Measurements from ENCODE around the gene DGKE. TPM values are rescaled to one million over a fixed set of nuclear protein-coding genes. Genes with fewer than 3 reads are reported as not detected.

DGKE gene
- total RNA-seq, 1 donor from 2014 or later: 24.2 TPM

DNA sequence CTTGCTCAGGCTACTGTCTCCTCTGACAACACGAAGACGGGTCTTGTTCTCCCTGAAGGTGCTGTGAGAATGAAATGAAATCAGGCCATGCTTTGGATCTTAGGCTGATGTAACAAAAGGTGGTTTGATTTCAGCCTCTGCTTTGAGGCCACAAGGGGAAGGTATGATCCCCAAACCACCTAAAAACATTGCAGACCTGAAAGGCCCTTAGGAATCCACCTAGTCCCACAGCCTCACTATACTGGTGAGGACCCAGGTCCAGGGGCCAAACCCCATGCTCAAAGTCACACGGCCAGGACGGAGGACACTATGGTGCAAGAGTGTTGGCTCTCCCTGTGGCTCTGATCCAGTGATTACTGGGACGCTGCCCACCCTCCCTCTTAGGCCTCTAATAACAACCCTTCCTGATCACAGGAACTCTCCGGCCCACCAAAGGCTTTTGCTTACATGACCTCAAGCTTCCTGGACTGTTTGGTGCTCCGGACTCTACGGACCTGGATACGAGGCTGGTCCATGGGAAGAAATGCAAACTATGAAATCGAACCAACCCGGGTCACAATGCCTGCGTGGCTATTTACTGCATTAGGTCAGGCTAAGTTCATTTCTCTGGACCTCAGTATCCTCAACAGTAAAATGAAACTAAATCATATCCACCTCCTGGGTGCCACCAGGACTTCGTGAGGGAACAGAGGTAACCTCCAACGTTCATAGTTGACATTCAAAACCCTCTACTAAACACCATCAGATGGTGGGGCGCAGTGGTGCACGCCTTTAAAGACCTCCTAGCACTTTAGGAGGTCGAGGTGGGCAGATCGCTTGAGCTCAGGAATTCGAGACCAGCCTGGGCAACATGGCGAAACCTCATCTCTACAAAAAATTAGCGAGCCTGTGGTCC lies 78.4 kb downstream of the DGKE start:
- intact Hi-C loops (cut with micrococcal nuclease): loop anchor here (1.0 to 5.0 kb wide), 2 partner anchors 28 to 1490 kb away; partner anchors contain the start of gene MMD

DNA sequence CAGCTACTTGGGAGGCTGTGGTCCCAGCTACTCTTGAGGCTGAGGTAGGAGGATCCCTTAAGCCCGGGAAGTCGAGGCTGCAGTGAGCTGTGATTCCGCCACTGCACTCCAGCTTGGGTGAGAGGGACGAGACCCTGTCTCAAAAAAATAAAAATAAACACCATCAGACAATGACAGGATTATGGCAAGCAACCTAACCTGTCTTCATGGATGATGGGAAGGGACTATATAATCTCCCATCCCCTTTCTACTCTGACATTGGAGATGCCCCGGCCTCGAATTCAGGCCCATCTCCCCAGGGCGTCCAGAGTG lies 79.0 kb downstream of the DGKE start:
- intact Hi-C loops (cut with micrococcal nuclease): loop anchor here (1.0 to 5.0 kb wide), 3 partner anchors 27 to 1491 kb away; partner anchors contain the start of gene MMD

DNA sequence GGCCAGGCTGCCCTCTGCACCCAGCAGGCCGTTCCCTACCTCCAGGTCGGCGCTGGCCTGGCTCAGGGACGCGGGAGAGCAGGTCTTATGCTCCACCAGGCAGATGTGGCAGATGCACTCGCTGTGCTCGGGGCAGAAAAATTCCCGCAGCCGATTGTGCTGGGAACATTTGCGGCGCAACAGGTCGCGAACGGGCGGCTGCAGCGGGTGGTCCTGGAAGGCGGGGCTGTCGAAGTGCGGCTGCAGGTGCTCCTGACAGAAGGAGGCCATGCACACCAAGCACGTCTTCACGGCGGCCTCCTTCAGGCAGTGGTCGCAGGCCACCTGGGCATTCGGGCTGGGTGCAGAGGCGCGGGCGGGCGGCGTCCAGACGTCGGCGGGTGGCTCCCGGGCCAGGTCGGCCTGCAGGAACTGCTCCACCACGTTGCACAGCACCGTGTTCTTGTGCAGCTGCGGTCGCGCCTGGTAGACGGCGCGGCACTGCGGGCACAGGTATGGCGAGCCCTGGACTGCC lies 79.5 kb downstream of the DGKE start:
- intact Hi-C loops (cut with micrococcal nuclease): loop anchor here (1.0 to 5.0 kb wide), 2 partner anchors 94 to 1491 kb away; partner anchors contain the start of gene MMD

DNA sequence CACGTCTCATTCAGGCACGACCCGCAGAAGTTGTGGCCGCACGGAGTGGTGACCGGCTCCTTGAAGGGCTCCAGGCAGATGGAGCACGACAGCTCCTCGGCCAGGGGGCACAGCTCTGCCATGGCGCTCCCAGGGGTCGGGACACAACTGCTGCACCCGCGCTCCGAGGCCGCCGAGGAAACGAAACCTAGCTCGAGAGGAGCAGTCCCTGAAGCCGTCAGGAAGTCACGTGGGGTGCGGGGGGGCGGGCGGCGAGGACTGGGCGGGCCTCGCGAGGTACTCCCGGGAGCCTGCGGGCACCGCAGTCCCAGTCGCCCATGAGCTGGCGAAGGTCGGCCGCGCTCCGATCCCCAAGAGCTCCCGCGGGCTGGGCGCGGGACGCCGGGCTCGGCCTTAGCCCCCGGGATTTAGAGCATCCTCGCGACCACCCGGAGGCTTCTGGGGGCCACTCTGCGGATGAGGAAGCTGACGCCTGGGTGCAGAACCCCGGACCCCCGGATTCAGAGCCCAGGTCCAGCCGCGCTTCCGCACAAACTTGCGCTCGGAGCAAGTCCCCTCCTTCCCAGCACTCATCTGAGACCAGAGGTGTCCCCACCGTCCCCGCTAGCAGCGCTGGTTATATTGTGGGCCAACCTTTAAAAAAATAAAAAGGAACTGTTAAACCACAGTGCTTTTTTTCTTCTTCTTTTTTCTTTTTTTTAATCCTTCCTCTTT lies 80.1 kb downstream of the DGKE start, which contains the start of gene TRIM25:
Gene TRIM25 (minus strand): TSS at position 183 of the 714 bp plus-strand sequence. CDS start 61 bp downstream, at position 122.
- intact Hi-C loops (cut with micrococcal nuclease): loop anchor here (1.0 to 5.0 kb wide), 6 partner anchors 47 to 1492 kb away; partner anchors contain the start of genes AKAP1, C17orf67, COIL and MMD

DNA sequence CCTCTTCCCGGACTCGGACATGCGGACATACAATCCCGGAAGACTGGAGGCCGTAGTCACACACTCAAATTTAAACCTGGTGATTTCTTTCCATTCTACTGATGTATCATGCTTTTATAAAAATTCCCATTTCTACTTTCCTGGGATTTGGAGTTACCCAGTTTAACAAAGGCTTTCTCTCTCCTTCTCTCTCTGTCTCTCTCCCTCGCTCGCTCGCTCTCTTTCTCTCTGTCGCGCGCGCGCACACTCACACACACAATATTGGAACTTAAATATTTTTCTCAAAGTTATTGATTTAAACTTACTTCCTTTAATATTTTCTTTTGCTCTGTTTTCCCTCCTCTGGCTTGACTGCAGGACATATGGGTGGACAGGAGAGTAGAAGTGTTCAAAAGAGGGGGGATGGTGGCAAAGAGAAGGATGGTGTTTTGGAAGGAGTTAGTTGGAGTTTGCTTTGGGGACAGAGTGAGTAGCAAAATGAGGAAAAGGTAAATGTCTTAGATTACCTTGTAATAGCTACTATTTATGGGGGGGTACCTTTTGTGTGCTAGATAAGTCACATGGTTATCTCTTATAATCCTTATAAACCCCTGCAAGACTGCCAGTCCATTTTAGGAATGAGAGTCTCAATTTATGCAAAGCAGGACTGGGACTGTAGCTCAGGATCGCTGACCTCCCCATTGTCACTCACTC lies 80.8 kb downstream of the DGKE start:
- intact Hi-C loops (cut with micrococcal nuclease): loop anchor here (1.0 to 5.0 kb wide), 5 partner anchors 47 to 1492 kb away; partner anchors contain the start of genes AKAP1, C17orf67, COIL and MMD

DNA sequence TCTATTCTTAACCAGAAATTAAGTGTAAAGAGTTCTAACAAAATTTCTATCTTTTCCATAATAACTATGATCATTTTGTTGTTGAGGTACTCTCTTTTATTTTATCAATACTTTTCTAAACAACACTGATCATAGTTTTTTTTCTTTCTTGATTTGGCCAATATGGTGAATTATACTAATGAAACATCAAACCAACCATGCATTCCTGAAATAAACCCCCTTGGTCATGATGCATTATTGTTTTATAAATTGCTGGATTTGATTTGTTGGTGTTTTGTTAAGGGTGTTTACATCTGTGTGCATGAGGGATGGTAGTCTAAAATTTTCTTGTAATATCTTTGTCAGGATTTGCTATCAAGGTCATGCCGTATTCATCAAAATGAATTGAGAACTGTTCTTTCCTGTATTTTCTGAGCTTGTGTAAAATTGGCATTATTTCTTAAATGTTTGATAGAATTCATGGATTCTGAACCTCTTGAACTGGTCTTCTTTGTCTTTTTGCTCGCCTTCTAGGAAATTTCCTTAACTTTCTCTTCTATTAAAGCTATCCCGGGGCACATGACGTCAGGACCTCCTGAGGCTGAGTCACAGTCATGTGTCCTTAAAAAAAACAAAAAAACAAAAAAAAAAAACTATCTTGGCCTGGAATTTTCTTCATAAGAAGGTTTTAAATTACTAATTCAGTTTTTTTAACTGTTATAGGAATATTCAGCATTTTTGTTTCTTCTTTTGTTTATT lies 83.8 kb downstream of the DGKE start:
- intact Hi-C loops (cut with micrococcal nuclease): no loop called here

DNA sequence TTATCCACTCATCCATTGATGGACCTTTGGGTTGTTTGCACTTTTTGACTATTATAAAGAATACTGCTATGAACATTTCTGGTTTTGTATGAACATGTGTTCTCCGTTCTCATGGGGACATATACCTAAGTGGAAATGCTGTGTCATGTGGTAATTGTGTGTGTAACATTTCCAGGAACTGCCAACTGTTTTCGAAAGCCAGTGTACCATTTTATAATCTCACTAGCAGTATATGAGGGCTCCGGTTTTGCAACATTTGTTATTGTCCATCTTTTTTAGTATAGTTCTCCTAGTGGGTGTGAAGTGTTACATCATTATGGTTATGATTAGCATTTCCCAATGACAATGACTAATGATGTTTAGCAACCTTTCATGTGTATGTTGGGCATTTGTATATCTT lies 85.0 kb downstream of the DGKE start:
- intact Hi-C loops (cut with micrococcal nuclease): no loop called here

Other genes with a start within 250 kb of the DGKE start
- gene NOG, start 240.5 kb upstream of the DGKE start, total RNA-seq: not detected in 2 replicates
- gene C17orf67, start 231 bp upstream of the DGKE start, total RNA-seq: 2.4 and 3.0 TPM in 2 replicates
- gene TRIM25, start 79.9 kb downstream of the DGKE start, total RNA-seq: 132 and 136 TPM in 2 replicates
- gene COIL, start 126.9 kb downstream of the DGKE start, total RNA-seq: 19.5 and 21.6 TPM in 2 replicates
- 11.1 and 13.4 TPM in 2 replicates for gene SCPEP1, start 144.0 kb downstream of the DGKE start, total RNA-seq